Measurements from ENCODE around the gene DUOXA2.

GRCh38 chr15:45139770-45140169 is 25.6 kb downstream of the DUOXA2 start:
- TF ChIP-seq CTCF (conservative IDR thresholded peaks at IDR 0.05; ENCODE audit: low read depth, low read length) (no peak), EZH2 (IDR thresholded peaks at IDR 0.05; ENCODE audit: low read length, unreplicated experiment) (no peak)

Measured in PC-3 (cell line).